GM18505 (cell line): ENCODE measurements around the gene STRIP1.
"Not testable (repeated sequence)": the region's sequence is repeated elsewhere in the genome, so short reads cannot be mapped to it uniquely, and the experiment has no call there.

ENCODE experiments used
- ATAC-seq: cut with Tn5 transposase; IDR thresholded peaks from one replicate; pipeline ENCODE4 v1.9.1; 2021; ENCODE audit not compliant: unreplicated experiment
- POLR2A ChIP-seq: IDR thresholded peaks from 4 replicates; pipeline ENCODE4 v1.6.1; 2011; ENCODE audit warnings: borderline replicate concordance; ENCODE audit not compliant: insufficient read depth, insufficient read length; ENCODE audit errors: extremely low read depth

STRIP1 gene

GRCh38 chr1:110021285-110021684 is 13.1 kb upstream of the STRIP1 start:
- ATAC-seq = no peak
- no peak for TF ChIP-seq POLR2A

GRCh38 chr1:110024613-110025012 is 9.8 kb upstream of the STRIP1 start:
- no peak for TF ChIP-seq POLR2A
- no peak for ATAC-seq

DNA sequence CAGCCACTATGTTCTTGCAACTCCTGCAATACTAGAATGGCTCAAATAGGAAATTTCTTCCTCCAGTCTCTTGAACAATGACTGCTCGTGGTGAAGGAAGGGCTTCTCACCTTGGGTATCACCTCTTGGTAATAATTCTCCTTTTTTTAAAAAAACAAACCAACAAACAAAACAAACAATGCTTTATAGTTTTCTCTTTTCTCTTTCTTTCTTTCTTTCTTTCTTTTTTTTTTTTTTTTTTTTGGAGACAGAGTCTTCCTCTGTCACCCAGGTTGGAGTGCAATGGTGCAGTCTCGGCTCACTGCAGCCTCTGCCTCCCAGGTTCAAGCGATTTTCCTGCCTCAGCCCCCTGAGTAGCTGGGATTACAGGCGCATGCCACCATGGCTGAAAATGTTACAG is 3.7 kb upstream of the STRIP1 start:
- ATAC-seq = not testable (repeated sequence)

DNA sequence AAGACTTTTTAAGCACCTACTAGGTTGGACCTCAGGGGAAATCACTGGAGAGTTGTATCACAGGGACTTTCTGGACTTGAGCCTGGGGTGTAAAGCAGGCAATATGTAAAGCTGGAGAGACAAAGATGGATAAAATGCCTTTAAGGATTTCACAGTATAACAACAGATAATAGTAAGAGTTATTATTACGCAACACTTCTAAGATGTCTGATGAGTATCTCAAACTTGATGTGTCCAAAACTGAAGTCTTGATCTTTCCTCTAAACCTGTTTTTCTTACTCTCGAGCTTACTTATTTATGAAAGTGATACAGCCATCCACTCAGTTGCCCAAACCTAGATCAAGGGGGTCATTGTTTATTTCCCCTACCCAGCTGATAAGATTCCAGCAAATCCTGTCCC is 2.1 kb upstream of the STRIP1 start:
- no peak for ATAC-seq

GRCh38 chr1:110033421-110033820 is 1.0 kb upstream of the STRIP1 start:
- no peak for ATAC-seq

More for the DNA sequence above, 2.1 kb upstream of the STRIP1 start:
- TF ChIP-seq POLR2A = no peak

GRCh38 chr1:110034040-110034450 is 379 bp upstream of the STRIP1 start:
- TF ChIP-seq POLR2A = no peak
- no peak for ATAC-seq

More at GRCh38 chr1:110033421-110033820, 1.0 kb upstream of the STRIP1 start:
- no peak for TF ChIP-seq POLR2A

DNA sequence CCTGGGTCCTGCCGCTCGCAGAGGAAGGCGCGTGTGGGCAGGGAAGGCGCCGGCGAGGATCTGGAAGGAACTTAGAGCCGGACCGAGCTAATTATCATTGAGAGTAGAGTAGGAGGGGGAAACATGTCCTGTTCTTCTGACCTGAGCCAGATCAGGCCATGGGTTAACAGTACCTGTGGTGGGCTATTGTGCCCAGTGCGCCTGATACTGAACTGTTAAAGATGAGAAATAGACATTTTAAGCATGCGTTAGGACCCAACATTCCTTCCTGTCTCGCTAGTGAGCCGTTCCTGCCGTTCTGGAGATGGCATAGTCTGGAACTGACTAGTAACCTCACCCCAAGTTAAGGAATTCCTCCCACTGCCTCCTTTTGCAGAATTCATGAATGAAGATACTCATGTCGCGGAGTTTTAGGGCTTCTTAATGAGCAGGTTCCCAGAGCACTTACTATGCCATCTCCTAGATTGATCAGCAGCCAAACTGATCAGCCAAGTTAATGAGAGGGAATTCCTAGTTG is 870 bp downstream of the STRIP1 start:
- ATAC-seq = peak; percentile 3

DNA sequence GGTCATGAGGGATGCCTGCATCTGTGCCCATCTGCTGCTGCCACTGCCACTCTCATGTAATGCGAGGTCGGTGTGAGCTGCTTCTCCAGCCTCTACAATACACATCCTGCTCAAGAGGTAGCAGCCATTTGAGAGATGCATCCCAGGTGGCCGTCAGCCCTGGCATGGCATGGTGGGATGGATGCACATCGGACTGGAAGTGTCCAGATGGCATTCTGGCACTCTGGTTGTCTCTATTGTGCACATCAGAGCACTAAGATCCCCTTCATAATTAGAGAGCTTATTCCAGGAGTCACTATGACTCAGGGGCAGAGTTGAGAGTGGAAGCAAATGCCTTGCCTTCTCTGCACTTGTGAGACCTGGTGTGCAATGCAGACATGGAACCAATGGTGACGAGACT is 3.8 kb downstream of the STRIP1 start:
- TF ChIP-seq POLR2A = no peak
- no peak for ATAC-seq

More for the DNA sequence above, 870 bp downstream of the STRIP1 start:
- TF ChIP-seq POLR2A = no peak

GRCh38 chr1:110039641-110040040 is 5.2 kb downstream of the STRIP1 start:
- no peak for TF ChIP-seq POLR2A

GRCh38 chr1:110040548-110040947 is 6.1 kb downstream of the STRIP1 start:
- TF ChIP-seq POLR2A = no peak
- ATAC-seq = no peak

More at GRCh38 chr1:110039641-110040040, 5.2 kb downstream of the STRIP1 start:
- ATAC-seq = no peak

DNA sequence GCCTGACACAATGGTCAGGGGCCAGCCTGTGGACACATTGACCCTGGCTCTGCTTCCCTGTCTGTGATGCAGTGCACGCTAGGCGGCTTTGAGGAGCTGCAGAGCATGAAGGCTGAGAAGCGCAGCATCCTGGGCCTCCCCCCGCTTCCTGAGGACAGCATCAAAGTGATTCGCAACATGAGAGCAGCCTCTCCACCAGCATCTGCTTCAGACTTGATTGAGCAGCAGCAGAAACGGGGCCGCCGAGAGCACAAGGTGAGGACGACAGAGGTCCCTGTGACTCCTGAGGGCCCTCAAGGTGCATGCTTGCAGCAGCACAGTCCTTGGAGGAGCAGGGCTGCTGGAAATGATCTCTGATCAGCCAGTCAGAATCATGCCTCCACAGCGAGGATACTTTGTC is 8.6 kb downstream of the STRIP1 start:
- ATAC-seq = no peak
- TF ChIP-seq POLR2A = no peak

- no peak for TF ChIP-seq POLR2A
- no peak for ATAC-seq
Observed at GRCh38 chr1:110047463-110047862, 13.0 kb downstream of the STRIP1 start.

DNA sequence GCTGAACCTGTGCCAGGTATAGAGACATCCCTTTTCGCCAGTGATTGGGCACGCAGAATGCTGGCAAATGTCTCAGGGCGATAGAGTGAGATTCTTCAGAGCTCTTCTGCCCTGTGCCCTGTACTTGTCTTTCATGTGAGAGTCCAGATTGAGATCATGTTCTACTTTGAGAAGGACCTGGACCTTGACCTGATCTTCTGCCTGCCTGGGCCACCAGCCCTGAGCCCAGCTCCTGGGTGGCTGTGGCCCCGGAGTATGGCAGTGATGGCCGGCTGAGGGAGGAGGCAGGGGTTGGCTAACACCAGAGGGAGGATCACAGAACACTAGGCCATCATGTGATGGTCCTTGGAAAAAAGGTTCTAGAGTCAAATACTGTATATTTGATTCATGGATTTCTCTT is 13.8 kb downstream of the STRIP1 start:
- no peak for ATAC-seq

DNA sequence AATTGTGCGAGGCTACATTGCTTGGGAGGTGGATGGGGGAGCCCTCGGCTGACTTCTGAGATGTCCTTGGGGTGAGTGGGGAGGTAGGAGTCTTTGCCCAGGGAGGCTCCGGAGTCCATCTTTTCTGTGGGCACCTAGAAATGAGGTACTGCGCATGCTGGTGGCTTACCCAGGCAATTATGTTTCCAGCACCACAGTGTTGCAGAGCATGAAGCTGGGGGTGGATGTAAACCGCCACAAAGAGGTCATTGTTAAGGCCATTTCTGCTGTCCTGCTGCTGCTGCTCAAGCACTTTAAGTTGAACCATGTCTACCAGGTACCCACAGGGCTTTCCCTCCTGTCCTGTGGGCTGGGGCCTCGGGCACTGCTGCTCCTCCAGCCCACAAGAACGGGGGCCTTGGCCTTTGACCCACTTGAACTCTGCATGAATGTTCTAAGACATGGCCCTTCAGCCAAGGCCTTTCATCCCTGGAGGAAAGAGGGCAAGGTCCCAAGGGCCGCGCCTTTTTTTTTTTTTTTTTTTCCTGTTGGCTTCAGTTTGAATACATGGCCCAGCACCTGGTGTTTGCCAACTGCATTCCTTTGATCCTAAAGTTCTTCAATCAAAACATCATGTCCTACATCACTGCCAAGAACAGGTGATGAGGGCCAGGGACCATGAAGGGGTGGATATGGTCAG is 14.6 kb downstream of the STRIP1 start:
- TF ChIP-seq POLR2A = no peak
- no peak for ATAC-seq

More for the DNA sequence above, 13.8 kb downstream of the STRIP1 start:
- no peak for TF ChIP-seq POLR2A

GRCh38 chr1:110049801-110050601 is 15.6 kb downstream of the STRIP1 start:
- no peak for TF ChIP-seq POLR2A
- ATAC-seq = no peak
